HG02840 (cell line): ENCODE data around the gene TRMT6.

Source experiments
- ATAC-seq: cut with Tn5 transposase; IDR thresholded peaks from one replicate; pipeline ENCODE4 v1.9.1; 2021; ENCODE audit warnings: mild to moderate bottlenecking, moderate library complexity, moderate number of reproducible peaks; ENCODE audit not compliant: unreplicated experiment, low FRiP score

Gene TRMT6

GRCh38 chr20:5908981-5909380 is 41.4 kb downstream of the TRMT6 start:
- no peak for ATAC-seq

GRCh38 chr20:5900908-5901307 is 49.4 kb downstream of the TRMT6 start:
- ATAC-seq = no peak

- no peak for ATAC-seq
Measured at GRCh38 chr20:5899444-5899843, 50.9 kb downstream of the TRMT6 start.

GRCh38 chr20:5895626-5896025 is 54.7 kb downstream of the TRMT6 start:
- no peak for ATAC-seq

GRCh38 chr20:5893621-5894020 is 56.7 kb downstream of the TRMT6 start:
- no peak for ATAC-seq

- no peak for ATAC-seq
Measured at GRCh38 chr20:5893052-5893451, 57.3 kb downstream of the TRMT6 start.

- ATAC-seq = no peak
Measured at GRCh38 chr20:5890773-5891441, 59.4 kb downstream of the TRMT6 start.

GRCh38 chr20:5888041-5888440 is 62.3 kb downstream of the TRMT6 start:
- ATAC-seq = no peak

GRCh38 chr20:5887386-5887785 is 62.9 kb downstream of the TRMT6 start:
- no peak for ATAC-seq
